Breast epithelium (tissue), 4 donors: ENCODE measurements around the gene C12orf75. TPM values are rescaled to one million over a fixed set of nuclear protein-coding genes. Genes with fewer than 3 reads are reported as not detected.

Experiments
- DNase-seq, 2 donors: peaks; one replicate each; pipeline ENCODE4 v3.0.0-alpha.2; 2019; ENCODE audit warnings: low spot score in 2 of 2
- H3K27ac ChIP-seq, 2 donors: fragments of 200-600 bp; sonication (generic) in 1 of 2; one replicate each; pipeline ENCODE4 v1.5.1; 2016 to 2019; ENCODE audit warnings: mild to moderate bottlenecking in 1 of 2
- H3K27me3 ChIP-seq, 2 donors: fragments of 200-600 bp; sonication (generic) in 1 of 2; one replicate each; pipeline versions ENCODE4 v1.5.1 to v1.6.0; 2017 to 2019; ENCODE audit warnings: control low read depth in 1 of 2, mild to moderate bottlenecking in 1 of 2
- H3K36me3 ChIP-seq: fragments of 200-600 bp; one replicate; pipeline ENCODE4 v1.5.1; 2019
- H3K4me1 ChIP-seq, 2 donors: fragments of 200-600 bp; sonication (generic); one replicate each; pipeline ENCODE4 v1.5.1; 2016 to 2019; ENCODE audit warnings: control low read depth in 1 of 2
- H3K4me3 ChIP-seq, 3 donors: fragments of 200-600 bp; sonication (generic); 1 replicate in 2 of 3; 2 replicates in 1 of 3; pipeline ENCODE4 v1.5.1; 2016 to 2019; ENCODE audit warnings: mild to moderate bottlenecking in 3 of 3, moderate library complexity in 2 of 3
- H3K9me3 ChIP-seq, 2 donors: fragments of 200-600 bp; sonication (generic) in 1 of 2; one replicate each; pipeline ENCODE4 v1.5.1; 2016 to 2019; ENCODE audit warnings: control low read depth in 1 of 2
- POLR2A ChIP-seq: fragments of 450-650 bp; IDR thresholded peaks from one replicate; pipeline ENCODE4 v1.6.1; 2016; ENCODE audit warnings: antibody characterized with exemption, mild to moderate bottlenecking, moderate library complexity
- POLR2AphosphoS5 ChIP-seq, 3 donors: sonication (generic); formaldehyde crosslinking; IDR thresholded peaks; one replicate each; pipeline ENCODE4 v1.6.1; 2017; ENCODE audit warnings: antibody characterized with exemption in 3 of 3
- intact Hi-C: fragments of 100-400 bp; cut with DNase I; formaldehyde crosslinking; loops from one replicate; pipeline ENCODE4 v1.15.1; 2023; ENCODE audit warnings: low total_unique reads
- total RNA-seq, 3 donors: library from RNA; depleted of rRNA; stranded (reverse); fragments of >200 nt; gene quantifications; one replicate each; pipeline ENCODE4 v1.1.0, GENCODE V29; 2016
- TF ChIP-seq, protein P1 (sequence below), 3 donors: fragments of 450-650 bp; IDR thresholded peaks; one replicate each; pipeline ENCODE4 v1.5.1; 2016 to 2017; ENCODE audit warnings: antibody characterized with exemption in 3 of 3, mild to moderate bottlenecking in 3 of 3, moderate library complexity in 3 of 3

The C12orf75 gene
- total RNA-seq, 3 donors from 2014 or later: 2.4 to 20.9 (median 20.0) TPM

- Histone ChIP-seq H3K4me3 (no peak overlapping the region), H3K27me3 (no peaks in the 10 kb centered on the region), H3K9me3 (no peaks in the 10 kb centered on the region), H3K36me3 (no peaks in the 10 kb centered on the region), H3K27ac (no peak overlapping the region), H3K4me1 (no peaks in the 10 kb centered on the region)
- no peak for DNase-seq
- intact Hi-C loops: loop anchor here (5.0 kb wide), 1 partner anchor 667 kb away; no protein-coding TSS in a partner anchor
- TF ChIP-seq, protein P1, sequence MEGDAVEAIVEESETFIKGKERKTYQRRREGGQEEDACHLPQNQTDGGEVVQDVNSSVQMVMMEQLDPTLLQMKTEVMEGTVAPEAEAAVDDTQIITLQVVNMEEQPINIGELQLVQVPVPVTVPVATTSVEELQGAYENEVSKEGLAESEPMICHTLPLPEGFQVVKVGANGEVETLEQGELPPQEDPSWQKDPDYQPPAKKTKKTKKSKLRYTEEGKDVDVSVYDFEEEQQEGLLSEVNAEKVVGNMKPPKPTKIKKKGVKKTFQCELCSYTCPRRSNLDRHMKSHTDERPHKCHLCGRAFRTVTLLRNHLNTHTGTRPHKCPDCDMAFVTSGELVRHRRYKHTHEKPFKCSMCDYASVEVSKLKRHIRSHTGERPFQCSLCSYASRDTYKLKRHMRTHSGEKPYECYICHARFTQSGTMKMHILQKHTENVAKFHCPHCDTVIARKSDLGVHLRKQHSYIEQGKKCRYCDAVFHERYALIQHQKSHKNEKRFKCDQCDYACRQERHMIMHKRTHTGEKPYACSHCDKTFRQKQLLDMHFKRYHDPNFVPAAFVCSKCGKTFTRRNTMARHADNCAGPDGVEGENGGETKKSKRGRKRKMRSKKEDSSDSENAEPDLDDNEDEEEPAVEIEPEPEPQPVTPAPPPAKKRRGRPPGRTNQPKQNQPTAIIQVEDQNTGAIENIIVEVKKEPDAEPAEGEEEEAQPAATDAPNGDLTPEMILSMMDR (IDR thresholded peaks at IDR 0.05): no peak
- no peak for TF ChIP-seq POLR2A
- no peak for TF ChIP-seq POLR2AphosphoS5 (IDR thresholded peaks at IDR 0.05)
These were observed 36.3 kb upstream of the C12orf75 start for GRCh38 chr12:105294161-105294560.

GRCh38 chr12:105294886-105295479 lies 35.5 kb upstream of the C12orf75 start:
- H3K4me1 ChIP-seq: no peaks in the 10 kb centered on the region
- H3K4me3 ChIP-seq: no peak overlapping the region
- no peaks in the 10 kb centered on the region for H3K27me3 ChIP-seq
- no peaks in the 10 kb centered on the region for H3K9me3 ChIP-seq
- TF ChIP-seq POLR2AphosphoS5 (IDR thresholded peaks at IDR 0.05): no peak
- TF ChIP-seq, protein P1 (IDR thresholded peaks at IDR 0.05): no peak
- TF ChIP-seq POLR2A: no peak
- intact Hi-C loops: loop anchor here (5.0 kb wide), 1 partner anchor 668 kb away; no protein-coding TSS in a partner anchor
- DNase-seq: no peak
- no peaks in the 10 kb centered on the region for H3K36me3 ChIP-seq
- H3K27ac ChIP-seq: no peak overlapping the region

- DNase-seq: no peak
- intact Hi-C loops: no loop called here
- no peaks in the 10 kb centered on the region for H3K27me3 ChIP-seq
- no peaks in the 10 kb centered on the region for H3K36me3 ChIP-seq
- H3K4me3 ChIP-seq: no peak overlapping the region
- no peak for TF ChIP-seq POLR2AphosphoS5 (IDR thresholded peaks at IDR 0.05)
- TF ChIP-seq, protein P1 (IDR thresholded peaks at IDR 0.05): no peak
- TF ChIP-seq POLR2A: no peak
- no peak overlapping the region for H3K27ac ChIP-seq
- H3K4me1 ChIP-seq: no peaks in the 10 kb centered on the region
- H3K9me3 ChIP-seq: no peaks in the 10 kb centered on the region
These were observed 34.1 kb upstream of the C12orf75 start for GRCh38 chr12:105296116-105297089.

GRCh38 chr12:105300883-105301282 lies 29.6 kb upstream of the C12orf75 start:
- H3K27me3 ChIP-seq: no peaks in the 10 kb centered on the region

More at GRCh38 chr12:105300883-105301282, 29.6 kb upstream of the C12orf75 start:
- H3K4me1 ChIP-seq: no peaks in the 10 kb centered on the region
- H3K27ac ChIP-seq: no peak overlapping the region
- DNase-seq: no peak
- intact Hi-C loops: no loop called here
- TF ChIP-seq, protein P1 (IDR thresholded peaks at IDR 0.05): no peak
- TF ChIP-seq POLR2AphosphoS5 (IDR thresholded peaks at IDR 0.05): no peak
- no peak for TF ChIP-seq POLR2A
- no peaks in the 10 kb centered on the region for H3K36me3 ChIP-seq
- no peaks in the 10 kb centered on the region for H3K9me3 ChIP-seq
- no peak overlapping the region for H3K4me3 ChIP-seq
